Astrocyte (in vitro differentiated cells and primary cell): ENCODE data around the gene BICC1. TPM values are rescaled to one million over a fixed set of nuclear protein-coding genes. Genes with fewer than 3 reads are reported as not detected.

ENCODE experiments used
- DNase-seq: peaks from one replicate; pipeline ENCODE4 v3.0.0-alpha.2; 2010; ENCODE audit warnings: low read depth
- FAIRE-seq: peaks from 2 replicates; lab custom pipeline; 2011; peaks lifted over from hg19 to GRCh38; lab: Jason Lieb, UNC
- H2AFZ ChIP-seq: 2 replicates; pipeline ENCODE4 v1.6.0; 2012; ENCODE audit warnings: low read depth, low read length, inconsistent platforms
- H3K27ac ChIP-seq: 2 replicates; pipeline ENCODE4 v1.5.1; 2011; ENCODE audit warnings: low read depth, low read length, inconsistent platforms
- H3K27me3 ChIP-seq: 2 replicates; pipeline ENCODE4 v1.6.0; 2011; ENCODE audit warnings: low read length, inconsistent platforms; ENCODE audit not compliant: insufficient read depth
- H3K36me3 ChIP-seq: 2 replicates; pipeline ENCODE4 v1.5.1; 2011; ENCODE audit warnings: low read length, inconsistent platforms; ENCODE audit not compliant: insufficient read depth
- H3K4me1 ChIP-seq: 2 replicates; pipeline ENCODE4 v1.5.1; 2011; ENCODE audit warnings: low read length, inconsistent platforms; ENCODE audit not compliant: insufficient read depth
- H3K4me2 ChIP-seq: 2 replicates; pipeline ENCODE4 v1.6.0; 2012; ENCODE audit warnings: low read length, inconsistent platforms
- H3K4me3 ChIP-seq: 2 replicates; pipeline ENCODE4 v1.5.1; 2011; ENCODE audit warnings: low read depth, mild to moderate bottlenecking, low read length, inconsistent platforms; ENCODE audit not compliant: insufficient read depth
- H3K79me2 ChIP-seq: 2 replicates; pipeline ENCODE4 v1.6.0; 2012; ENCODE audit warnings: mild to moderate bottlenecking, low read length, inconsistent platforms; ENCODE audit not compliant: insufficient read depth
- H3K9ac ChIP-seq: 2 replicates; pipeline ENCODE4 v1.6.0; 2012; ENCODE audit warnings: mild to moderate bottlenecking, low read length, inconsistent platforms
- H3K9me3 ChIP-seq: 2 replicates; pipeline ENCODE4 v1.5.1; 2012; ENCODE audit warnings: low read depth, mild to moderate bottlenecking, low read length, inconsistent platforms; ENCODE audit not compliant: insufficient read depth
- H4K20me1 ChIP-seq: 2 replicates; pipeline ENCODE4 v1.6.0; 2012; ENCODE audit warnings: low read length, inconsistent platforms; ENCODE audit not compliant: insufficient read depth
- H3K27ac Mint-ChIP-seq: one replicate; pipeline ENCODE4 v1.8.0; 2021; ENCODE audit warnings: mild to moderate bottlenecking, mixed read lengths; ENCODE audit not compliant: unreplicated experiment
- H3K27me3 Mint-ChIP-seq: one replicate; pipeline ENCODE4 v1.8.0; 2021; ENCODE audit warnings: low read depth, mixed read lengths; ENCODE audit not compliant: unreplicated experiment
- H3K36me3 Mint-ChIP-seq: one replicate; pipeline ENCODE4 v1.8.0; 2021; ENCODE audit warnings: low read depth, mixed read lengths; ENCODE audit not compliant: unreplicated experiment
- H3K4me1 Mint-ChIP-seq: one replicate; pipeline ENCODE4 v1.8.0; 2021; ENCODE audit warnings: low read depth, mixed read lengths; ENCODE audit not compliant: unreplicated experiment
- H3K4me3 Mint-ChIP-seq: one replicate; pipeline ENCODE4 v1.8.0; 2021; ENCODE audit warnings: mild to moderate bottlenecking, moderate library complexity, mixed read lengths; ENCODE audit not compliant: unreplicated experiment
- H3K9me3 Mint-ChIP-seq: one replicate; pipeline ENCODE4 v1.8.0; 2021; ENCODE audit warnings: mild to moderate bottlenecking, mixed read lengths; ENCODE audit not compliant: unreplicated experiment
- EZH2 ChIP-seq: IDR thresholded peaks from 2 replicates; pipeline ENCODE4 v1.6.1; 2012; ENCODE audit warnings: mild to moderate bottlenecking, low read length, inconsistent platforms; ENCODE audit not compliant: insufficient read depth
- total RNA-seq: library from RNA; stranded (reverse); gene quantifications from 2 replicates; pipeline ENCODE4 v1.2.1, GENCODE V29; 2021
- TF ChIP-seq, protein P1 (sequence below): IDR thresholded peaks from 2 replicates; pipeline ENCODE4 v1.5.1; 2011; ENCODE audit warnings: low read depth, mild to moderate bottlenecking, inconsistent platforms, low read length, moderate library complexity; ENCODE audit not compliant: insufficient read depth

Gene BICC1
- total RNA-seq, 1 donor from 2014 or later, result 23.0 TPM

DNA sequence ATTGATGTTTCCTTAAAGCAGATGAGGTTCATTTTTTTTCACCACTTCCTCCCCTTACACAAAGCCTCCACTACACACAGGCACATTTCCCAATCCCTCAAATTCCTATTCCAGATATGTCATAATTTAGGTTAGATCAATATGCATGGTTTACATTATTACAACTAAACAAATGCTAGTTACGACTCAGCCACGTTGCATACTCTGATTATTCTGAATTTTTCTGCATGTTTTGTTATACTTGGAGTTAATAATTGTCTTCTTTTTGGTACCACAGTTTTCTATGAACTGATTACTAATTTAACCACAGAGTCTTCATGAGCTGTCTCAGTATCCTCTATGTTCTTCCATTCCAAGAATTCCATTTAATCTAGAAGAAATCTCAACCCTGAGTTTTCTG lies 4.4 kb upstream of the BICC1 start:
- Histone ChIP-seq H3K27ac (no peak overlapping the region), H4K20me1 (no peaks in the 10 kb centered on the region), H2AFZ (no peak overlapping the region), H3K27me3 (no peaks in the 10 kb centered on the region), H3K9me3 (no peaks in the 10 kb centered on the region), H3K36me3 (no peaks in the 10 kb centered on the region), H3K4me2 (no peak overlapping the region), H3K79me2 (peaks cover 2% of the 10 kb centered on the region), H3K4me3 (no peak overlapping the region), H3K4me1 (peaks cover 7% of the 10 kb centered on the region), H3K9ac (no peak overlapping the region)
- no peaks in the 10 kb centered on the region for H3K36me3 Mint-ChIP-seq
- DNase-seq, result peak; percentile 69
- H3K4me1 Mint-ChIP-seq, result peaks cover 5% of the 10 kb centered on the region
- no peaks in the 10 kb centered on the region for H3K9me3 Mint-ChIP-seq
- no peak overlapping the region for H3K4me3 Mint-ChIP-seq
- H3K27me3 Mint-ChIP-seq, result no peaks in the 10 kb centered on the region
- H3K27ac Mint-ChIP-seq, result no peak overlapping the region
- TF ChIP-seq, protein P1, sequence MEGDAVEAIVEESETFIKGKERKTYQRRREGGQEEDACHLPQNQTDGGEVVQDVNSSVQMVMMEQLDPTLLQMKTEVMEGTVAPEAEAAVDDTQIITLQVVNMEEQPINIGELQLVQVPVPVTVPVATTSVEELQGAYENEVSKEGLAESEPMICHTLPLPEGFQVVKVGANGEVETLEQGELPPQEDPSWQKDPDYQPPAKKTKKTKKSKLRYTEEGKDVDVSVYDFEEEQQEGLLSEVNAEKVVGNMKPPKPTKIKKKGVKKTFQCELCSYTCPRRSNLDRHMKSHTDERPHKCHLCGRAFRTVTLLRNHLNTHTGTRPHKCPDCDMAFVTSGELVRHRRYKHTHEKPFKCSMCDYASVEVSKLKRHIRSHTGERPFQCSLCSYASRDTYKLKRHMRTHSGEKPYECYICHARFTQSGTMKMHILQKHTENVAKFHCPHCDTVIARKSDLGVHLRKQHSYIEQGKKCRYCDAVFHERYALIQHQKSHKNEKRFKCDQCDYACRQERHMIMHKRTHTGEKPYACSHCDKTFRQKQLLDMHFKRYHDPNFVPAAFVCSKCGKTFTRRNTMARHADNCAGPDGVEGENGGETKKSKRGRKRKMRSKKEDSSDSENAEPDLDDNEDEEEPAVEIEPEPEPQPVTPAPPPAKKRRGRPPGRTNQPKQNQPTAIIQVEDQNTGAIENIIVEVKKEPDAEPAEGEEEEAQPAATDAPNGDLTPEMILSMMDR, result no peak
- TF ChIP-seq EZH2, result no peak
- peak; percentile 73 for FAIRE-seq

DNA sequence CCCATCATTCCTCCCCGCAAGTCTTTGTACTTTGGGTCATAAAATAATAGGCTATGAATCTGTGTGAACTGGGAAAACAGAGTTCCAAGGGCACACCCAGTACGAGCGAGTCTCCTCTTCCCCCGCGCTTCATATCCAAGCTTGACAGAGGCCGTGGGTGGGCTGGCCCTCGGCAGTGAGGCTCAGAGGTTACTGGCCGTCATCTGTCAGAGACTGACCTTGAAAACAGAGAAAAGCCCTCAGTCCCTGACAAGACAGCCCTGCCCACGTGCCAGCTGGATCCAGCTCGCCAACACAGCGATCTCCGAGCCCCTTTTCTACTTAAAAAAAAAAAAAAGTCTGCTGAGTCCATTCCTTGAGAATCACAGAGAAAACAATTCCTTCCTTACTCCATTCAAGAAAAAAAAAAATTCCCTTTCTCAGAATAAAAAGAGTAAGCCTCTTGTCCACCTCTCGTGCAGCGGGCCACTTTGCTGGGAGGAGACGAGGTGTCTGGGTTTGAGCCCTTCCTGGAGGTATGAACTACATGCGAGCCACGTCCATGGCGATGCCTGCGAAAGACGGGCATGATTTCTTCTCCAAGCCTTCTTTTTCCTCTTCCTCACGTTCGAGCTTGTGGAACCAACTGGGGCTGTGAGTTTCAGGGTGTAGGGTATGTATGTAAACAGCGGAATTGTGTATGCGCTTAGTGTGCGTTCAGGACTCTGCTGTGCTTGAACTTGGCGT lies 744 bp upstream of the BICC1 start:
- FAIRE-seq, result no peak
- peaks cover 9% of the 10 kb centered on the region for H3K4me1 ChIP-seq
- H3K4me1 Mint-ChIP-seq, result peaks cover 10% of the 10 kb centered on the region
- peak overlapping the region; percentile 100 for H3K4me2 ChIP-seq
- peak overlapping the region; percentile 84 for H3K4me3 ChIP-seq
- H3K27ac Mint-ChIP-seq, result peak overlapping the region; percentile 9
- no peaks in the 10 kb centered on the region for H4K20me1 ChIP-seq
- no peaks in the 10 kb centered on the region for H3K9me3 ChIP-seq
- peak overlapping the region; percentile 94 for H2AFZ ChIP-seq
- H3K36me3 Mint-ChIP-seq, result peaks cover 5% of the 10 kb centered on the region
- DNase-seq, result no peak
- H3K27me3 Mint-ChIP-seq, result no peaks in the 10 kb centered on the region
- TF ChIP-seq, protein P1, result no peak
- TF ChIP-seq EZH2, result no peak
- H3K27ac ChIP-seq, result no peak overlapping the region
- peak overlapping the region; percentile 89 for H3K9ac ChIP-seq
- H3K9me3 Mint-ChIP-seq, result no peaks in the 10 kb centered on the region
- no peaks in the 10 kb centered on the region for H3K36me3 ChIP-seq
- peak overlapping the region; percentile 86 for H3K4me3 Mint-ChIP-seq
- H3K27me3 ChIP-seq, result no peaks in the 10 kb centered on the region
- peaks cover 38% of the 10 kb centered on the region for H3K79me2 ChIP-seq
